Endothelial cell of umbilical vein (primary cell): Measurements from ENCODE around the gene GRXCR1.

Experiments used
- POLR2A ChIP-seq: IDR thresholded peaks from 2 replicates; pipeline ENCODE4 v1.6.1; 2012; ENCODE audit warnings: low read depth, mild to moderate bottlenecking, control low read depth, low read length
- POLR2AphosphoS5 ChIP-seq: IDR thresholded peaks from 2 replicates; pipeline ENCODE4 v1.6.1; 2012; ENCODE audit warnings: low read depth, mild to moderate bottlenecking, control low read depth, low read length, moderate library complexity; ENCODE audit not compliant: insufficient read depth
- TF ChIP-seq, protein P1 (sequence below), 2 donors: IDR thresholded peaks; 1 replicate in 1 of 2; 2 replicates in 1 of 2; pipeline ENCODE4 v1.5.1; 2011; ENCODE audit warnings: low read length in 2 of 2, mild to moderate bottlenecking in 2 of 2, moderate library complexity in 2 of 2, control low read depth in 1 of 2, inconsistent platforms in 1 of 2, low read depth in 1 of 2; ENCODE audit not compliant: insufficient read depth in 1 of 2; ENCODE audit errors: extremely low read depth in 1 of 2

DNA sequence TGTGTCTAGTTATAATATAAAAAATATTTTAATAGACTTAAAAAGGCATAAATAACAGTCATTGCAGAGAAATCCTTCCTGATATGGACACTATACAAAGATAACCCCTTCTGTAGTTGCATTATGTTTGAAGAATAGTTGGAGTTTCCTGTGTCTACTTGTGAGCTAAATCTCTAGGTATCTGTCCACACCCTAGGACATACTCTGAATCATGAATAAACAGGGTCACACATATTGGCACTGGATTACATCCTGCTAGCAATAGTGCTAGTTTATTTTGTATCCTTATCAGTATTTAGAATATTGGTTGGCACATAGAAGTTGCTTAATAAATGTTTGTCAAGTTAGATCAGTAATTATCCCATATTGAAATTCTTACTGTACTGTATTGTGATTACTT, 173.9 kb downstream of the GRXCR1 start:
- TF ChIP-seq, protein P1, sequence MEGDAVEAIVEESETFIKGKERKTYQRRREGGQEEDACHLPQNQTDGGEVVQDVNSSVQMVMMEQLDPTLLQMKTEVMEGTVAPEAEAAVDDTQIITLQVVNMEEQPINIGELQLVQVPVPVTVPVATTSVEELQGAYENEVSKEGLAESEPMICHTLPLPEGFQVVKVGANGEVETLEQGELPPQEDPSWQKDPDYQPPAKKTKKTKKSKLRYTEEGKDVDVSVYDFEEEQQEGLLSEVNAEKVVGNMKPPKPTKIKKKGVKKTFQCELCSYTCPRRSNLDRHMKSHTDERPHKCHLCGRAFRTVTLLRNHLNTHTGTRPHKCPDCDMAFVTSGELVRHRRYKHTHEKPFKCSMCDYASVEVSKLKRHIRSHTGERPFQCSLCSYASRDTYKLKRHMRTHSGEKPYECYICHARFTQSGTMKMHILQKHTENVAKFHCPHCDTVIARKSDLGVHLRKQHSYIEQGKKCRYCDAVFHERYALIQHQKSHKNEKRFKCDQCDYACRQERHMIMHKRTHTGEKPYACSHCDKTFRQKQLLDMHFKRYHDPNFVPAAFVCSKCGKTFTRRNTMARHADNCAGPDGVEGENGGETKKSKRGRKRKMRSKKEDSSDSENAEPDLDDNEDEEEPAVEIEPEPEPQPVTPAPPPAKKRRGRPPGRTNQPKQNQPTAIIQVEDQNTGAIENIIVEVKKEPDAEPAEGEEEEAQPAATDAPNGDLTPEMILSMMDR (IDR thresholded peaks at IDR 0.05; ENCODE audit: extremely low read depth in 1 of 2, insufficient read depth in 1 of 2, low read depth in 1 of 2, low read length in 2 of 2), result no peak
- no peak for TF ChIP-seq POLR2A
- no peak for TF ChIP-seq POLR2AphosphoS5
